ENCODE results near the gene CLDN6. TPM values are rescaled to one million over a fixed set of nuclear protein-coding genes. Genes with fewer than 3 reads are reported as not detected.
"Not testable (repeated sequence)": the region's sequence is repeated elsewhere in the genome, so short reads cannot be mapped to it uniquely, and the experiment has no call there.

CLDN6 gene
- total RNA-seq (2014; rRNA removed; shearing (Covaris generic)), result 1.7 and 2.7 TPM in 2 replicates

DNA sequence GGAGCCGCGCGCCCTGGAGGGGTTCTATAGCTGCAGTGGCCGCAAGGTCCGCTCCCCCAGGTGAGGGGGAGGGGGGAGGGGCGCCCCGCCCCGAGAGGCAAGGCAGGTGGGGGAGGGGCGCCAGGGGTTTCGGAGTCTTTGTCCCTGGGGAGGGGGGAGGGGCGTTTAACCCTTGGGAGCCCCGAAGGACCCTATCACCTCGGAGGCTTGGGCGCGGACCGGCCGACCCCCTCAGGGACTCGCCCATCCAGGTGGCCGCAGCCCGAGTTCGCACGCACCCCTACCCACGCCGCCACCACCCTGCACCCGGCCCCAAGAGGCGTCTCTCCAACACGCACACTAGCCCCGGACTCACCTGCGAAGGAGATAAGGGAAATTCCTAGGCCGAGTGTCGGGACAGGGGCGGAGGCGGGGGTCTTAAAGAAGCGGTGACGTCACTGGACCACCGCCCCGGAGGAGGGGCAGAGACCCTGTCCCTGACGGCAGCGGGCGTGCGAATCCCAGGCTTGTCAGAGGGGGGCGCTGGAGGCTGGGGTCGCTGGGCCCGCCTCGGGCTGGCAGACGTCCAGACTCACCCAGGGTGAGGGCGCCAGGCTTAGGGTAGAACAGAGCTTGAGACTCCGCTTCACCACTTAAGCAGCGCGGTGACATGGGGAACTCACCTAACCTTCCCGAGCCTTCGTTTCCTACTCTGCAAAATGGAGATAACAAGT is at the start of gene CLDN6:
Gene CLDN6 (minus strand): TSS at position 390 of the 713 bp plus-strand sequence. CDS start 2,162 bp downstream, outside the sequence.
- no peak for DNase-seq (ENCODE audit: low spot score)
- in situ Hi-C loops (cut with HindIII; ENCODE audit: low sequenced_read_pairs), result no loop called here

GRCh38 chr16:3066440-3066748 is 48.4 kb upstream of the CLDN6 start:
- in situ Hi-C loops (cut with HindIII; ENCODE audit: low sequenced_read_pairs), result no loop called here
- no peak for DNase-seq (ENCODE audit: low spot score)

- in situ Hi-C loops (cut with HindIII; ENCODE audit: low sequenced_read_pairs), result no loop called here
- no peak for DNase-seq (ENCODE audit: low spot score)
Measured at GRCh38 chr16:3065742-3066439, 47.9 kb upstream of the CLDN6 start.

DNA sequence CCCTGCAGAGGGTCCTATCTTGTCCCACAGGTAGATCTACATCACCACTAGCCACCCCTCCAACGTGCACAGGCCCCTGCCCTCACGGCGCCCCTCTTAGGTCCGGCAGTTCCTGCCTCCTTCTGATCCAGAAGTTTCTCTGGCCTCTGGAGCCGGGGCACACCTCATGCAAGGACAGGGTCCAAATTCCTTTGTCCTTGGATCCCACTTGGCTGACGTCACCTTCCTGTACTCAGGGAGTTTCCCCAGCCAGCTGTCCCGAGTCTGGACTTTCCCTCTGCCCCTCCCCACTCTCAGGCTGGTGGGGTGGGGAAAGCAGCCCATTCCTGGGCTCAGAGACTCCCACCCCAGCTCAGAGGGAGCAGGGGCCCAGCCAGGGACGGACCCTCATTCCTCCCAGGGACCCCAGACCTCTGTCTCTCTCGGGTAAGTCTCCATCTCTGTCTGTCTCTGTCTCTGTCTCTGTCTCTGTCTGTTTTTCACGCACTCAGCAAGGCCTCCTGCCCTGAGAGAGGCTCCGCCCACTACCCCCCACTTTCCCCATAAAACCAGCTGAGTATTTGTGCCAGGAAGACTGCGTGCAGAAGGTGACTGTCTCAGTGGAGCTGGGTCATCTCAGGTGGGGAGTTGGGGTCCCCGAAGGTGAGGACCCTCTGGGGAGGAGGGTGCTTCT is 47.2 kb upstream of the CLDN6 start, which contains the start of gene IL32:
Gene IL32 (plus strand): TSS at position 572 of the 673 bp plus-strand sequence. CDS start 172 bp downstream, outside the sequence.
- in situ Hi-C loops (cut with HindIII; ENCODE audit: low sequenced_read_pairs), result no loop called here
- no peak for DNase-seq (ENCODE audit: low spot score)

- in situ Hi-C loops (cut with HindIII; ENCODE audit: low sequenced_read_pairs), result loop anchor here (5.0 kb wide), 1 partner anchor 83 kb away; no protein-coding TSS in a partner anchor
- no peak for DNase-seq (ENCODE audit: low spot score)
Measured at GRCh38 chr16:3063625-3064386, 45.8 kb upstream of the CLDN6 start.

DNA sequence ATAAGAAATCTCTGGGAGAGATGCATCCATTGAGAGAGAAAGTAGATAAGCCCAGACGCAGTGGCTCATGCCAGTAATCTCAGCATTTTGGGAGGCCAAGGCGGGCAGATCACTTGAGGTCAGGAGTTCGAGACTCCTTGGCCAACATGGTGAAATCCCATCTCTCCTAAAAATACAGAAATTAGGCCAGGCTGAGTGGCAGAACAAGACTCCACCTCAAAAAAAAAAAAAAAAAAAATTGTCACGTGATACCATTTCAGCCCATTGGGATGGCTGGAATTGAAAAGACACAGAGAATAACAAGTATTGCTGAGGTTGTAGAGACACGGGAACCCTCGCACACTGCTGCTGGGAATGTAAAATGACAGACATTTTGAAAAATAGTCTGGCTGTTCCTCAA is 44.6 kb upstream of the CLDN6 start:
- DNase-seq (ENCODE audit: low spot score), result no peak
- in situ Hi-C loops (cut with HindIII; ENCODE audit: low sequenced_read_pairs), result loop anchor here (5.0 kb wide), 1 partner anchor 85 kb away; no protein-coding TSS in a partner anchor

GRCh38 chr16:3060339-3061127 is 42.5 kb upstream of the CLDN6 start:
- in situ Hi-C loops (cut with HindIII; ENCODE audit: low sequenced_read_pairs), result loop anchor here (5.0 kb wide), 1 partner anchor 87 kb away; no protein-coding TSS in a partner anchor

GRCh38 chr16:3059723-3060242 is 41.8 kb upstream of the CLDN6 start:
- in situ Hi-C loops (cut with HindIII; ENCODE audit: low sequenced_read_pairs), result loop anchor here (5.0 kb wide), 1 partner anchor 88 kb away; no protein-coding TSS in a partner anchor
- no peak for DNase-seq (ENCODE audit: low spot score)

More at GRCh38 chr16:3060339-3061127, 42.5 kb upstream of the CLDN6 start:
- no peak for DNase-seq (ENCODE audit: low spot score)

- DNase-seq (ENCODE audit: low spot score), result peak; percentile 81
- in situ Hi-C loops (cut with HindIII; ENCODE audit: low sequenced_read_pairs), result no loop called here
Measured at GRCh38 chr16:3059041-3059722, 41.2 kb upstream of the CLDN6 start.

DNA sequence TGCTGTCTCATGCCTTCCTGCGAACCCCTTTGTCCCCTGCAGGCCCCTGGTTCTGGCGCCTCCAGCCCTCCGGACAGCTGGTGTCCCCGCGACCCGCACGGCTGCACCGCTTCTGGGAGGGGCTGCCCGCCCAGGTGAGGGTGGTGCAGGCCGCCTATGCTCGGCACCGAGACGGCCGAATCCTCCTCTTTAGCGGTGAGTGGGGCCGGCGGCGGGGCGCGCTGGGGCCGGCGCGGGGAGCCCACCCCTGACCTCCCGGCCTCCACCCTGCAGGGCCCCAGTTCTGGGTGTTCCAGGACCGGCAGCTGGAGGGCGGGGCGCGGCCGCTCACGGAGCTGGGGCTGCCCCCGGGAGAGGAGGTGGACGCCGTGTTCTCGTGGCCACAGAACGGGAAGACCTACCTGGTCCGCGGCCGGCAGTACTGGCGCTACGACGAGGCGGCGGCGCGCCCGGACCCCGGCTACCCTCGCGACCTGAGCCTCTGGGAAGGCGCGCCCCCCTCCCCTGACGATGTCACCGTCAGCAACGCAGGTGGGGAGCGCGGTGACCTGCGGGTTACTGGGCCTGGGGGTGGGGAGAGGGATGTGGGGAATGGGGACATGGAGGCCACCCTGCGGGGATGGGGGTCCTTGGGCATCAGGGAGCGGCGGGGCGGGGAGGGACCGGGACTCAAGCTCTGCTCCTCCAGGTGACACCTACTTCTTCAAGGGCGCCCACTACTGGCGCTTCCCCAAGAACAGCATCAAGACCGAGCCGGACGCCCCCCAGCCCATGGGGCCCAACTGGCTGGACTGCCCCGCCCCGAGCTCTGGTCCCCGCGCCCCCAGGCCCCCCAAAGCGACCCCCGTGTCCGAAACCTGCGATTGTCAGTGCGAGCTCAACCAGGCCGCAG is 40.4 kb upstream of the CLDN6 start:
- peak; percentile 61 for DNase-seq (ENCODE audit: low spot score)
- in situ Hi-C loops (cut with HindIII; ENCODE audit: low sequenced_read_pairs), result no loop called here

GRCh38 chr16:3057181-3058138 is 39.5 kb upstream of the CLDN6 start:
- DNase-seq (ENCODE audit: low spot score), result no peak
- in situ Hi-C loops (cut with HindIII; ENCODE audit: low sequenced_read_pairs), result no loop called here

- in situ Hi-C loops (cut with HindIII; ENCODE audit: low sequenced_read_pairs), result no loop called here
- DNase-seq (ENCODE audit: low spot score), result no peak
Measured at GRCh38 chr16:3056336-3057180, 38.6 kb upstream of the CLDN6 start.

GRCh38 chr16:3055734-3056115 is 37.7 kb upstream of the CLDN6 start:
- in situ Hi-C loops (cut with HindIII; ENCODE audit: low sequenced_read_pairs); DNase-seq (ENCODE audit: low spot score): not testable (repeated sequence)

DNA sequence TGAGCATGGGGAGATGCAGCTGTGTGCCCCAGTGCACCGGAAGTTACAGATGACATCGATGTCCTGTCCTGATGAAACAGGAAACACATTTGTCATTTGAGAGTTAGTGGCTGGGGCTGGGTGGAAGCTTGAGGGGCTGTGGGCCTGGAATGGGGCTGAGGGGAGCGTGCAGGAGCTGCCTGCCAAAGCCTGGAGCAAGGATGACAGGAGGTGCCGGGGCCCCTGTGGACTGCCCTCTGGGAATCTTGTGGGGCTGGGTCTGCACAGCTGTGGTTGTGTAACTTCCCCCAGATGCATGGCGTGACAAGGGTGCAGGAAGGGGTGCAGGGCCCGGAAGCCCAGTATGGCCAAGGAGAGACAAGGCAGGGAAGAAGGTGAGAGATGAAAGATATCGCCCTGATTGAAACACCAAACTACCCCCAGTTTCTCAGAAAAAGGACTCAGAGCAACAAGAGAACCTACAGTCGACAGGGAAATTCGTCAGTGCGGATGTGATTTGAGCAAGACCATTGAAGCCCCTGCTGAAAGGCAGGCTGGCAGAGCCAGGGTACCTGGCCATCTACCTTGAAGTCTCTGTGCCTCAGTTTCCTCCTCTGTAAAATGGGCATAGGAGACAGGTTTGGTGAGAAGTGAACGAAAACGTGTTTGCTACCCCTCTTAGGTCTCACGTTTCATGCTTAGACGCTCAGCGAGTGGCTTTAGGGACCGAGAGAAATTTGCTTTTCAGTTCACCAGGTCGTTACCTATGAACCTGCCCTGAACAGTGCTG is 37.2 kb upstream of the CLDN6 start:
- in situ Hi-C loops (cut with HindIII; ENCODE audit: low sequenced_read_pairs), result no loop called here
- no peak for DNase-seq (ENCODE audit: low spot score)
